ENCODE data around the gene LTBP1. TPM values are rescaled to one million over a fixed set of nuclear protein-coding genes. Genes with fewer than 3 reads are reported as not detected.

The LTBP1 gene
- total RNA-seq, 3 donors from 2014 or later: 14.3 to 38.4 (median 33.6) TPM

DNA sequence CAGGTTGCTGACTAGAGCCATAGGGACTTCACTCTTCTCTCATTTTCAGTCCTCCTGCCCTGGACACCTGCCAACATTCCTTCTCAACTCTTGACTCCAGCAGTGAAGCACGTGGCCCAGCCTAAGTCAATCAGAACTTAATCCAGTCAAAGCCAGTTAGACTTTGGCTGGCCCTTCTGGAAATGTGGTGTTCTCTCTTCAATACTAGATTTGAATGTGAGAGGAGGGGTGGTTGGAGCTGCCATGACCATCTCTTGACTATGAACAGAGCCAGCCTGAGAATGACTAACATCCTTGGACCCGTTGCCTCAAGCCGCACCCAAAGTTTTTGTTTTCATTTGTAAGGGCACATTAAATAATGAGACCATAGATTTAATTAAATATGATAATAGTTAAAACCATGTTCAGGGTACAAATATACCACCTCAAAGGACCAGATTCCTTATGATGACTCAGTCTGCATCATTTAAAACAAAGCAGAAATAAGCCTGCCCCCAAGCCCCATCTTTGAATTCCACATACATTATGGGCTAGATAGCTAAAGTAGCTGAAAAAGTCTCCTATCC lies 480.0 kb downstream of the LTBP1 start:
- intact Hi-C loops (cut with DNase I, micrococcal nuclease): no loop called here
- Histone ChIP-seq H3K36me3 (ENCODE audit: low read depth) (no peaks in the 10 kb centered on the region), H3K9me3 (no peaks in the 10 kb centered on the region), H3K4me1 (ENCODE audit: low read depth) (no peaks in the 10 kb centered on the region), H3K4me3 (no peak overlapping the region)
- ATAC-seq (no peak), DNase-seq (peak in 1 of 3 donors; percentile 6)
- TF ChIP-seq, protein P1, sequence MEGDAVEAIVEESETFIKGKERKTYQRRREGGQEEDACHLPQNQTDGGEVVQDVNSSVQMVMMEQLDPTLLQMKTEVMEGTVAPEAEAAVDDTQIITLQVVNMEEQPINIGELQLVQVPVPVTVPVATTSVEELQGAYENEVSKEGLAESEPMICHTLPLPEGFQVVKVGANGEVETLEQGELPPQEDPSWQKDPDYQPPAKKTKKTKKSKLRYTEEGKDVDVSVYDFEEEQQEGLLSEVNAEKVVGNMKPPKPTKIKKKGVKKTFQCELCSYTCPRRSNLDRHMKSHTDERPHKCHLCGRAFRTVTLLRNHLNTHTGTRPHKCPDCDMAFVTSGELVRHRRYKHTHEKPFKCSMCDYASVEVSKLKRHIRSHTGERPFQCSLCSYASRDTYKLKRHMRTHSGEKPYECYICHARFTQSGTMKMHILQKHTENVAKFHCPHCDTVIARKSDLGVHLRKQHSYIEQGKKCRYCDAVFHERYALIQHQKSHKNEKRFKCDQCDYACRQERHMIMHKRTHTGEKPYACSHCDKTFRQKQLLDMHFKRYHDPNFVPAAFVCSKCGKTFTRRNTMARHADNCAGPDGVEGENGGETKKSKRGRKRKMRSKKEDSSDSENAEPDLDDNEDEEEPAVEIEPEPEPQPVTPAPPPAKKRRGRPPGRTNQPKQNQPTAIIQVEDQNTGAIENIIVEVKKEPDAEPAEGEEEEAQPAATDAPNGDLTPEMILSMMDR (IDR thresholded peaks at IDR 0.05): no peak

GRCh38 chr2:33430077-33430476 lies 483.3 kb downstream of the LTBP1 start:
- no peaks in the 10 kb centered on the region for H3K36me3 ChIP-seq (ENCODE audit: low read depth)
- no peak for DNase-seq
- TF ChIP-seq, protein P1 (IDR thresholded peaks at IDR 0.05): no peak
- no peaks in the 10 kb centered on the region for H3K9me3 ChIP-seq
- ATAC-seq: no peak
- intact Hi-C loops (cut with DNase I, micrococcal nuclease): no loop called here
- H3K4me1 ChIP-seq (ENCODE audit: low read depth): no peaks in the 10 kb centered on the region
- no peak overlapping the region for H3K4me3 ChIP-seq

DNA sequence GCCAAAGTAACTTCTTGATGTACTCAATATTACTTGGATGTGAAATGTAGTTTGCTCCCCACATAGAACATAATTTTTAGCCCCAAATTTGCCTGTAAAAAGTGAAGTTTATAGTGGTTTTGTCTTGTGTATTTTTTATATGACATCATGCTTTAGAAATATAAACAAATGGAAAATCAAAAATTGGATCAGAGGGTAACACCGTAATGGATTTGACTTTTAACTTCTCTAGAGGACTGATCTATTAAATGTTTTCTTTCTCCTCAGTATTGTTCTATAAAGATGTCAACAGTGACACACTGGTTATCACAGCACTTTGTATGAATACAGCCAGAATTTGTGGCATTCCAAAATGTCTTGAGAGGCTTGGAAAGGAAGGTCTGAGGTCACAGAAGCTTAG lies 484.1 kb downstream of the LTBP1 start:
- Histone ChIP-seq H3K4me3 (no peak overlapping the region), H3K36me3 (ENCODE audit: low read depth) (no peaks in the 10 kb centered on the region), H3K9me3 (no peaks in the 10 kb centered on the region), H3K4me1 (ENCODE audit: low read depth) (no peaks in the 10 kb centered on the region)
- TF ChIP-seq, protein P1 (IDR thresholded peaks at IDR 0.05): no peak
- DNase-seq (no peak), ATAC-seq (no peak)
- intact Hi-C loops (cut with DNase I, micrococcal nuclease): no loop called here

DNA sequence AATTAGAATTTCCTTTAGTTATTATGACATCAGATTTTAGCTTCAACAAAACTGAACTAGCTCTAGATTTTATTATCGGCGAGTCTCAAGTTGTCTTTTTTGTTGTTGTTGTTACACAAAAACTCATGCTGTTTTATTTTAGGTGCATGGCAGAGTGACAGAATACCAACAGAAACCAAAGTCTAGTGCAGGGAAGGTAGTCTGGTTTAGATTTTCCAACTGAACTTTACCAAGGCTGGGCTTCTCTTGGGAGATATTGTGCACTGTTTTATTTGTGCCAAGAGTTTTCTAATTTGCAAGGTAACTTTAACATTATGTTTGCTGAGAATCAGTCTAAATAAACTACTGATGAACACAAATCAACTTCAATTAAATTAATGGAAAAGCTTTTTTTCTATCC lies 486.1 kb downstream of the LTBP1 start:
- H3K4me1 ChIP-seq (ENCODE audit: low read depth): no peaks in the 10 kb centered on the region
- no peak for ATAC-seq
- intact Hi-C loops (cut with DNase I, micrococcal nuclease): no loop called here
- no peak for DNase-seq
- no peaks in the 10 kb centered on the region for H3K9me3 ChIP-seq
- TF ChIP-seq, protein P1 (IDR thresholded peaks at IDR 0.05): no peak
- no peaks in the 10 kb centered on the region for H3K36me3 ChIP-seq (ENCODE audit: low read depth)
- no peak overlapping the region for H3K4me3 ChIP-seq

DNA sequence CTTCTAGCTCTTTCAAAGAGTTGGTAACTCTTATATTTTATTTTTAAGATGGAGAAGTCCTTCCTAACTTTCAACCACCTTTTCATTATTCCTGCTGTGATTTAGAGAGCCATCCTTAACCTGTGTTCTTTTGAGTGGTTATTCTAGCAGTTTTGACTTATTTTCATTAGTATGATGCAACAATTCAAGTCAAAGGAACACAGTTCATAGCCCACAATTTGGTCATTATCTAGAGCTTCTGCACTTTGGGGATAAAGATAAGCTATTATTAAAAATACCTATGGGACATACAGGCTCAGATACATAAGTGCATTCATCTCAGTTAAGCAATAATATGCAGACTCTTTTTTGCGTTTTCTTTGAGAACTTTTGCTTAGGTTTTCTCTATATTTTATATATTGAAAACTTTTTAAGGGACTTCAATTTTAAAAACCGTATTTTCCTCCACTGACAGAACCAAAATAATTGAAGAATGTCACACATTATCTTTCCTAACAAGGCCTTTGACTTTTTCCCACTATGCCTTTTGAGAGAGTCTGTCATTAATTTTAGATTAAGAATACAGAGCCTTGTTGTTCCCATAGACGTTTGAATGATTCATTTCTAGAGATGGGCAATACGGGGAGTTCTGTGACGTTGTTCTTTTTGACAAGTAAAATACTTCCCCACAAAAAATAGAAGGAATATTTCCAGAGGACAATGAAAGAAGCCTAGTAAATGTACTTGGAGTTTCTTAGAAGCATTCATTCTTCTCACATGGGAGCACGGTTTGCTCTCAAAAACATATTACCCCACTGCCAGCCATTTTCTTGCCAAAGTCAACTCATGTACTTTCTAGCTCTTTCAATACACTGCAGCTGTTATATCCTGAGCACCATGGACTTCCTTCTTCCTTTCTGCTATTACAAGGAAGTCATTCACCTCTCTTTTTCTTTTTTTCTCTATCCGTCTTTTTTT lies 486.8 kb downstream of the LTBP1 start:
- TF ChIP-seq, protein P1 (IDR thresholded peaks at IDR 0.05): no peak
- no peak for ATAC-seq
- Histone ChIP-seq H3K9me3 (no peaks in the 10 kb centered on the region), H3K4me3 (no peak overlapping the region), H3K36me3 (ENCODE audit: low read depth) (no peaks in the 10 kb centered on the region), H3K4me1 (ENCODE audit: low read depth) (no peaks in the 10 kb centered on the region)
- no peak for DNase-seq
- intact Hi-C loops (cut with DNase I, micrococcal nuclease): no loop called here

Data from mucosa of descending colon (tissue), 3 donors.